IMR-90 (cell line): ENCODE data around the gene SCARB1. TPM values are rescaled to one million over a fixed set of nuclear protein-coding genes. Genes with fewer than 3 reads are reported as not detected.

ENCODE experiments used
- ATAC-seq: fragments of 200-7000 bp; cut with Tn5 transposase; 2 replicates; pipeline ENCODE4 v1.9.1; 2020; ENCODE audit warnings: low read depth, mild to moderate bottlenecking, moderate library complexity
- BruUV-seq: library from RNA; stranded (reverse); fragments of 400-500 nt; replicated peaks from 2 replicates; lab custom pipeline; 2021; lab: Mats Ljungman, UMichigan
- CTCF ChIA-PET: fragments of 300-600 bp; formaldehyde crosslinking; extraction: SDS; loops from one replicate; lab custom pipeline; 2021; ENCODE audit warnings: antibody characterized with exemption; lab: Yijun Ruan, JAX
- POLR2A ChIA-PET: fragments of 300-600 bp; sonication (Branson Sonifier 250); formaldehyde crosslinking; loops from one replicate; lab custom pipeline; 2022; ENCODE audit warnings: antibody characterized with exemption; ENCODE audit not compliant: unreplicated experiment; lab: Charles Lee
- DNase-seq: peaks from one replicate; pipeline ENCODE4 v3.0.0; 2013
- H2AFZ ChIP-seq: replicated peaks from 2 replicates; pipeline ENCODE3; 2013; ENCODE audit warnings: low read length, mild to moderate bottlenecking; ENCODE audit not compliant: poor library complexity
- H2AK5ac ChIP-seq: 2 replicates; pipeline ENCODE4 v1.6.1; 2013; ENCODE audit warnings: low read depth, low read length, inconsistent platforms
- H2AK9ac ChIP-seq: replicated peaks from 2 replicates; pipeline ENCODE3; 2013; ENCODE audit warnings: mild to moderate bottlenecking, low read depth, low read length, moderate library complexity; ENCODE audit not compliant: poor library complexity
- H2BK120ac ChIP-seq: 2 replicates; pipeline ENCODE4 v1.6.1; 2013; ENCODE audit warnings: low read depth, low read length, inconsistent platforms
- H2BK15ac ChIP-seq: 3 replicates; pipeline ENCODE4 v1.6.1; 2013; ENCODE audit warnings: low read depth, low read length, inconsistent platforms
- H2BK20ac ChIP-seq: 2 replicates; pipeline ENCODE4 v1.6.1; 2013; ENCODE audit warnings: low read depth, mild to moderate bottlenecking, inconsistent platforms, low read length, moderate library complexity
- H2BK5ac ChIP-seq: 2 replicates; pipeline ENCODE4 v1.6.1; 2013; ENCODE audit warnings: mild to moderate bottlenecking, low read depth, low read length, inconsistent platforms; ENCODE audit not compliant: poor library complexity, severe bottlenecking
- H3K14ac ChIP-seq: replicated peaks from 2 replicates; pipeline ENCODE4 v1.6.1; 2013; ENCODE audit warnings: low read depth, low read length, inconsistent platforms
- H3K18ac ChIP-seq: 2 replicates; pipeline ENCODE4 v1.6.1; 2013; ENCODE audit warnings: low read depth, low read length, control low read depth
- H3K23ac ChIP-seq: 2 replicates; pipeline ENCODE4 v1.6.1; 2013; ENCODE audit warnings: low read depth, low read length, inconsistent platforms
- H3K27ac ChIP-seq: 2 replicates; pipeline ENCODE4 v1.5.1; 2013; ENCODE audit warnings: mild to moderate bottlenecking, control low read depth, low read length; ENCODE audit not compliant: insufficient read depth
- H3K27me3 ChIP-seq: 2 replicates; pipeline ENCODE4 v1.6.1; 2013; ENCODE audit warnings: low read length; ENCODE audit not compliant: control insufficient read depth, insufficient read depth
- H3K36me3 ChIP-seq: 2 replicates; pipeline ENCODE4 v1.6.1; 2013; ENCODE audit warnings: low read length, mixed read lengths; ENCODE audit not compliant: control insufficient read depth, insufficient read depth
- H3K4ac ChIP-seq: 2 replicates; pipeline ENCODE4 v1.6.1; 2013; ENCODE audit warnings: low read depth, low read length, inconsistent platforms
- H3K4me1 ChIP-seq: 2 replicates; pipeline ENCODE4 v1.6.1; 2013; ENCODE audit warnings: low read length, mixed read lengths; ENCODE audit not compliant: control insufficient read depth, insufficient read depth
- H3K4me2 ChIP-seq: 2 replicates; pipeline ENCODE4 v1.6.1; 2013; ENCODE audit warnings: low read depth, mild to moderate bottlenecking, control low read depth, low read length, moderate library complexity
- H3K4me3 ChIP-seq: 2 replicates; pipeline ENCODE4 v1.5.1; 2013; ENCODE audit warnings: low read depth, mild to moderate bottlenecking, control low read depth, low read length, moderate library complexity; ENCODE audit not compliant: insufficient read depth
- H3K56ac ChIP-seq: 2 replicates; pipeline ENCODE4 v1.6.1; 2013; ENCODE audit warnings: low read length, inconsistent platforms; ENCODE audit not compliant: insufficient read depth; ENCODE audit errors: extremely low read depth
- H3K79me1 ChIP-seq, 2 experiments: 2 replicates each; pipeline ENCODE4 v1.6.1; 2013; ENCODE audit warnings: low read length in 2 of 2, inconsistent platforms in 1 of 2, low read depth in 1 of 2
- H3K9ac ChIP-seq: 2 replicates; pipeline ENCODE4 v1.6.1; 2013; ENCODE audit warnings: low read depth, low read length, control low read depth
- H3K9me1 ChIP-seq: 2 replicates; pipeline ENCODE4 v1.6.1; 2013; ENCODE audit warnings: low read length, inconsistent platforms; ENCODE audit not compliant: insufficient read depth
- H3K9me3 ChIP-seq: 2 replicates; pipeline ENCODE4 v1.6.1; 2013; ENCODE audit warnings: low read length; ENCODE audit not compliant: control insufficient read depth, insufficient read depth
- H4K20me1 ChIP-seq: 2 replicates; pipeline ENCODE4 v1.6.1; 2013; ENCODE audit warnings: low read length, inconsistent platforms; ENCODE audit not compliant: insufficient read depth
- H4K5ac ChIP-seq: 2 replicates; pipeline ENCODE4 v1.6.1; 2013; ENCODE audit warnings: mild to moderate bottlenecking, low read depth, low read length, control low read depth
- H4K8ac ChIP-seq, 2 experiments: 2 replicates each; pipeline ENCODE4 v1.6.1; 2013; ENCODE audit warnings: low read depth in 2 of 2, low read length in 2 of 2, control low read depth in 1 of 2, inconsistent platforms in 1 of 2
- H4K91ac ChIP-seq: 2 replicates; pipeline ENCODE4 v1.6.1; 2013; ENCODE audit warnings: low read depth, low read length, inconsistent platforms; ENCODE audit not compliant: insufficient read depth
- BHLHE40 ChIP-seq: fragments of 150-350 bp; IDR thresholded peaks from 2 replicates; pipeline ENCODE4 v1.6.1; 2016; ENCODE audit warnings: mild to moderate bottlenecking, low read depth, low read length
- CEBPB ChIP-seq: IDR thresholded peaks from 2 replicates; pipeline ENCODE4 v1.6.1; 2012; ENCODE audit warnings: low read depth, low read length, improper control_type of control experiment
- CHD1 ChIP-seq: IDR thresholded peaks from 2 replicates; pipeline ENCODE4 v1.6.1; 2012; ENCODE audit warnings: low read depth, low read length, improper control_type of control experiment
- FOS ChIP-seq: fragments of 150-350 bp; IDR thresholded peaks from 2 replicates; pipeline ENCODE4 v1.6.1; 2016; ENCODE audit warnings: low read depth, low read length
- MAFK ChIP-seq: IDR thresholded peaks from 2 replicates; pipeline ENCODE4 v1.6.1; 2012; ENCODE audit warnings: low read depth, low read length, improper control_type of control experiment
- MAZ ChIP-seq: IDR thresholded peaks from 2 replicates; pipeline ENCODE4 v1.6.1; 2012; ENCODE audit warnings: low read depth, mild to moderate bottlenecking, low read length, improper control_type of control experiment, moderate library complexity, borderline replicate concordance
- MXI1 ChIP-seq: IDR thresholded peaks from 2 replicates; pipeline ENCODE4 v1.6.1; 2012; ENCODE audit warnings: low read depth, mild to moderate bottlenecking, low read length, moderate library complexity, borderline replicate concordance
- NFE2L2 ChIP-seq: fragments of 150-350 bp; IDR thresholded peaks from 2 replicates; pipeline ENCODE4 v1.6.1; 2016; ENCODE audit warnings: low read depth, mild to moderate bottlenecking, low read length
- POLR2A ChIP-seq: IDR thresholded peaks from 2 replicates; pipeline ENCODE4 v1.6.1; 2012; ENCODE audit warnings: mild to moderate bottlenecking, low read depth, low read length
- RAD21 ChIP-seq: IDR thresholded peaks from 2 replicates; pipeline ENCODE4 v1.6.1; 2012; ENCODE audit warnings: low read length, improper control_type of control experiment
- RFX5 ChIP-seq: IDR thresholded peaks from 2 replicates; pipeline ENCODE4 v1.8.0; 2012; ENCODE audit warnings: low read depth, mild to moderate bottlenecking, low read length, moderate library complexity
- SMC3 ChIP-seq: fragments of 150-350 bp; IDR thresholded peaks from 2 replicates; pipeline ENCODE4 v1.6.1; 2016; ENCODE audit warnings: low read depth, mild to moderate bottlenecking, antibody characterized with exemption, low read length, moderate library complexity
- USF2 ChIP-seq: fragments of 150-350 bp; IDR thresholded peaks from 2 replicates; pipeline ENCODE4 v1.6.1; 2017; ENCODE audit warnings: mild to moderate bottlenecking, antibody characterized with exemption, low read length, low read depth
- WGBS, 2 experiments: methylation state at CpG; one replicate each; pipeline versions ENCODE4 v1.1.5 to v1.1.7; 2013; ENCODE audit warnings: missing lambda C conversion rate in 2 of 2; ENCODE audit not compliant: insufficient read length in 1 of 2; ENCODE audit errors: extremely low coverage in 2 of 2; 5-methylcytosine and 5-hydroxymethylcytosine counted together
- dilution Hi-C: fragments of 300-500 bp; cut with HindIII; formaldehyde crosslinking; loops from one replicate; pipeline ENCODE4 v1.14.3; 2018; ENCODE audit warnings: low sequenced_read_pairs; ENCODE audit not compliant: unreplicated experiment
- in situ Hi-C: fragments of 300-500 bp; cut with MboI; formaldehyde crosslinking; loops from 3 replicates; pipeline ENCODE4 v1.14.3; 2019; ENCODE audit warnings: low sequenced_read_pairs, inconsistent platforms, mixed read lengths
- intact Hi-C: fragments of 100-400 bp; cut with micrococcal nuclease; formaldehyde crosslinking; loops from 2 replicates; pipeline ENCODE4 v1.10.0; 2022
- polyA plus RNA-seq, 3 experiments: library from polyadenylated mRNA; depleted of rRNA; stranded (reverse); fragments of >200 nt; gene quantifications; 2 replicates each; pipeline ENCODE4 v1.2.3, GENCODE V29; 2012; ENCODE audit warnings: low replicate concordance in 1 of 3
- total RNA-seq: library from RNA; depleted of rRNA; stranded (reverse); fragments of >200 nt; gene quantifications from 2 replicates; pipeline ENCODE4 v1.2.3, GENCODE V29; 2012
- TF ChIP-seq, protein P1 (sequence below): conservative IDR thresholded peaks from 2 replicates; pipeline ENCODE4 v1.5.1; 2012; ENCODE audit warnings: mild to moderate bottlenecking, low read depth, low read length, improper control_type of control experiment
- TF ChIP-seq, protein P2 (sequence below): fragments of 150-350 bp; IDR thresholded peaks from 2 replicates; pipeline ENCODE4 v1.6.1; 2016; ENCODE audit warnings: low read depth, mild to moderate bottlenecking, low read length, moderate library complexity, borderline replicate concordance

Gene SCARB1
- total and polyA plus RNA-seq, 2 of the 4 experiments (the other 2 are of a cell fraction): 3.0 to 24.8 TPM

- H3K27ac ChIP-seq: no peak overlapping the region
- H2AFZ ChIP-seq: no peak overlapping the region
- H3K14ac ChIP-seq: no peak overlapping the region
- WGBS, 2 experiments: 100% methylated on average over 3 of the region's 17 CpGs; no CpG with 5 or more reads in 1 of the 2 experiments
- dilution Hi-C loops (no loop called here), intact Hi-C loops (no loop called here), in situ Hi-C loops (no loop called here)
- no peak overlapping the region for H4K91ac ChIP-seq
- no peak overlapping the region for H4K5ac ChIP-seq
- peaks cover 5% of the 10 kb centered on the region for H3K4me1 ChIP-seq
- no peak overlapping the region for H3K4me2 ChIP-seq
- peak overlapping the region; percentile 17; the same call in 1 of the 2 replicates for H3K4ac ChIP-seq
- H3K27me3 ChIP-seq: no peaks in the 10 kb centered on the region
- BruUV-seq: no TSS peak
- no peak overlapping the region for H3K56ac ChIP-seq
- H3K9me1 ChIP-seq: peaks cover 6% of the 10 kb centered on the region; the same call in 1 of the 2 replicates
- H4K20me1 ChIP-seq: no peaks in the 10 kb centered on the region; the same call in 1 of the 2 replicates
- H4K8ac ChIP-seq: no peak overlapping the region
- H3K18ac ChIP-seq: no peak overlapping the region
- H2AK9ac ChIP-seq: no peak overlapping the region
- H3K9ac ChIP-seq: no peak overlapping the region
- no peaks in the 10 kb centered on the region; a peak in 1 of 4 replicates for H3K79me1 ChIP-seq
- ChIA-PET CTCF (no interaction called here), POLR2A (no interaction called here)
- DNase-seq (no peak), ATAC-seq (no peak)
- H3K9me3 ChIP-seq: no peaks in the 10 kb centered on the region
- H3K36me3 ChIP-seq: no peaks in the 10 kb centered on the region
- H2BK5ac ChIP-seq: no peak overlapping the region
- no peak overlapping the region for H2AK5ac ChIP-seq
- H2BK15ac ChIP-seq: no peak overlapping the region
- no peak overlapping the region for H2BK20ac ChIP-seq
- no peak overlapping the region for H3K23ac ChIP-seq
- no peak overlapping the region for H2BK120ac ChIP-seq
- no peak overlapping the region for H3K4me3 ChIP-seq
- no peak for TF ChIP-seq POLR2A
- no peak for TF ChIP-seq SMC3
- no peak for TF ChIP-seq BHLHE40
- no peak for TF ChIP-seq CEBPB
- no peak for TF ChIP-seq RAD21
- TF ChIP-seq MXI1: no peak
- no peak for TF ChIP-seq CHD1
- no peak for TF ChIP-seq MAFK
- TF ChIP-seq, protein P1, sequence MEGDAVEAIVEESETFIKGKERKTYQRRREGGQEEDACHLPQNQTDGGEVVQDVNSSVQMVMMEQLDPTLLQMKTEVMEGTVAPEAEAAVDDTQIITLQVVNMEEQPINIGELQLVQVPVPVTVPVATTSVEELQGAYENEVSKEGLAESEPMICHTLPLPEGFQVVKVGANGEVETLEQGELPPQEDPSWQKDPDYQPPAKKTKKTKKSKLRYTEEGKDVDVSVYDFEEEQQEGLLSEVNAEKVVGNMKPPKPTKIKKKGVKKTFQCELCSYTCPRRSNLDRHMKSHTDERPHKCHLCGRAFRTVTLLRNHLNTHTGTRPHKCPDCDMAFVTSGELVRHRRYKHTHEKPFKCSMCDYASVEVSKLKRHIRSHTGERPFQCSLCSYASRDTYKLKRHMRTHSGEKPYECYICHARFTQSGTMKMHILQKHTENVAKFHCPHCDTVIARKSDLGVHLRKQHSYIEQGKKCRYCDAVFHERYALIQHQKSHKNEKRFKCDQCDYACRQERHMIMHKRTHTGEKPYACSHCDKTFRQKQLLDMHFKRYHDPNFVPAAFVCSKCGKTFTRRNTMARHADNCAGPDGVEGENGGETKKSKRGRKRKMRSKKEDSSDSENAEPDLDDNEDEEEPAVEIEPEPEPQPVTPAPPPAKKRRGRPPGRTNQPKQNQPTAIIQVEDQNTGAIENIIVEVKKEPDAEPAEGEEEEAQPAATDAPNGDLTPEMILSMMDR: no peak
- TF ChIP-seq, protein P2, sequence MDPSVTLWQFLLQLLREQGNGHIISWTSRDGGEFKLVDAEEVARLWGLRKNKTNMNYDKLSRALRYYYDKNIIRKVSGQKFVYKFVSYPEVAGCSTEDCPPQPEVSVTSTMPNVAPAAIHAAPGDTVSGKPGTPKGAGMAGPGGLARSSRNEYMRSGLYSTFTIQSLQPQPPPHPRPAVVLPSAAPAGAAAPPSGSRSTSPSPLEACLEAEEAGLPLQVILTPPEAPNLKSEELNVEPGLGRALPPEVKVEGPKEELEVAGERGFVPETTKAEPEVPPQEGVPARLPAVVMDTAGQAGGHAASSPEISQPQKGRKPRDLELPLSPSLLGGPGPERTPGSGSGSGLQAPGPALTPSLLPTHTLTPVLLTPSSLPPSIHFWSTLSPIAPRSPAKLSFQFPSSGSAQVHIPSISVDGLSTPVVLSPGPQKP: no peak
- no peak for TF ChIP-seq FOS
- no peak for TF ChIP-seq RFX5
- no peak for TF ChIP-seq USF2
- no peak for TF ChIP-seq MAZ
- no peak for TF ChIP-seq NFE2L2
Observed at GRCh38 chr12:124835656-124836410, 27.8 kb downstream of the SCARB1 start.
